ENCODE data around the gene JAML.

JAML gene

GRCh38 chr11:118226781-118227180 lies 2.0 kb upstream of the JAML start:
- H3K36me3 ChIP-seq = peaks cover 0 to 6% (median 0%) of the 10 kb centered on the region in 3 donors
- TF ChIP-seq, protein P1, sequence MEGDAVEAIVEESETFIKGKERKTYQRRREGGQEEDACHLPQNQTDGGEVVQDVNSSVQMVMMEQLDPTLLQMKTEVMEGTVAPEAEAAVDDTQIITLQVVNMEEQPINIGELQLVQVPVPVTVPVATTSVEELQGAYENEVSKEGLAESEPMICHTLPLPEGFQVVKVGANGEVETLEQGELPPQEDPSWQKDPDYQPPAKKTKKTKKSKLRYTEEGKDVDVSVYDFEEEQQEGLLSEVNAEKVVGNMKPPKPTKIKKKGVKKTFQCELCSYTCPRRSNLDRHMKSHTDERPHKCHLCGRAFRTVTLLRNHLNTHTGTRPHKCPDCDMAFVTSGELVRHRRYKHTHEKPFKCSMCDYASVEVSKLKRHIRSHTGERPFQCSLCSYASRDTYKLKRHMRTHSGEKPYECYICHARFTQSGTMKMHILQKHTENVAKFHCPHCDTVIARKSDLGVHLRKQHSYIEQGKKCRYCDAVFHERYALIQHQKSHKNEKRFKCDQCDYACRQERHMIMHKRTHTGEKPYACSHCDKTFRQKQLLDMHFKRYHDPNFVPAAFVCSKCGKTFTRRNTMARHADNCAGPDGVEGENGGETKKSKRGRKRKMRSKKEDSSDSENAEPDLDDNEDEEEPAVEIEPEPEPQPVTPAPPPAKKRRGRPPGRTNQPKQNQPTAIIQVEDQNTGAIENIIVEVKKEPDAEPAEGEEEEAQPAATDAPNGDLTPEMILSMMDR (IDR thresholded peaks at IDR 0.05) = no peak
- DNase-seq = no peak
- no peak overlapping the region for H3K27ac ChIP-seq
- no peak overlapping the region for H3K4me3 ChIP-seq
- no peaks in the 10 kb centered on the region for H3K4me1 ChIP-seq
- H3K27me3 ChIP-seq = peaks cover 0 to 4% of the 10 kb centered on the region in 2 donors
- intact Hi-C loops (cut with DNase I; ENCODE audit: low total_unique reads) = no loop called here
- H3K9me3 ChIP-seq = no peaks in the 10 kb centered on the region

DNA sequence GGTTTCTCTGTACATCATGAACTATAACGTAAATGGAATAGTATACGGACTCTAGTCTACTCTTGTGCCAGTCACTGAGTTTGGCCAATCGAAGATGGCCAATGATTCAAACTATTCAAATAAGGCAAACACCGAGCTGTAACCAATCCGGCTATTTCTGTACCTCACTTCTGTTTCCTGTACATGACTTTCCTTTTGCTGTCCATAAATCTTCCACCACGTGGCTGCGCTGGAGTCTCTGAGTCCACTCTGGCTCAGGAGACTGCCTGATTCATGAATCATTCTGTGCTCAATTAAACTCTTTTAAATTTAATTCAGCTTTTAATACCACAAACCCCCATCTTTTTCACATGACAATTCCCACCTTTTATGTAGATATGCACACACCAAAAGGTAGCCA lies 1.5 kb upstream of the JAML start:
- intact Hi-C loops (cut with DNase I; ENCODE audit: low total_unique reads) = no loop called here
- no peak overlapping the region for H3K4me3 ChIP-seq
- DNase-seq = peak in 1 of 2 donors; percentile 43
- no peak overlapping the region for H3K27ac ChIP-seq
- H3K9me3 ChIP-seq = no peaks in the 10 kb centered on the region
- H3K36me3 ChIP-seq = peaks cover 0 to 6% (median 0%) of the 10 kb centered on the region in 3 donors
- H3K4me1 ChIP-seq = no peaks in the 10 kb centered on the region
- TF ChIP-seq, protein P1 (IDR thresholded peaks at IDR 0.05) = no peak
- H3K27me3 ChIP-seq = peaks cover 0 to 4% of the 10 kb centered on the region in 2 donors

DNA sequence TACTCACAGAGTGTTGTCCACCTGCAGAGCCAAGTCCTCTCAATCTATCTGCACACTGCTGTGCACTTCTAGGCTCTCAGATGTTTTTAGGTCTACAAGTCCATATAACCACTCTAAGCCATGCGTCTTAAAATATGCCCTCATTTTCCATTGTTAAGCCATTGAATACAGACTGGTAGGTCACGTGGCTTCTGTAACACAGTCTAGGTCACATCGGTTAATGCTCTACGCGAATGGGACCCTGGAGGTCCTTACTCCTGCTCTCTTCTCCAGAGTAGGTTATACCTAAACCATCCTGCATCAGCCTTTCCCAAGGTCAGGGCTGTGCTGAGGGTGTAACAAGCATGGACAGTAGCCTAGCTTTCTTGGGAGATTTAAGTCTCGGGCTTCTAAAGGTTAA lies 819 bp downstream of the JAML start:
- Histone ChIP-seq H3K36me3 (peaks cover 0 to 6% (median 0%) of the 10 kb centered on the region in 3 donors), H3K27me3 (peaks cover 0 to 8% of the 10 kb centered on the region in 2 donors), H3K27ac (no peak overlapping the region), H3K9me3 (no peaks in the 10 kb centered on the region), H3K4me3 (peak overlapping the region in 1 of 2 donors; percentile 22), H3K4me1 (no peaks in the 10 kb centered on the region)
- intact Hi-C loops (cut with DNase I; ENCODE audit: low total_unique reads) = no loop called here
- TF ChIP-seq, protein P1 (IDR thresholded peaks at IDR 0.05) = no peak
- no peak for DNase-seq

DNA sequence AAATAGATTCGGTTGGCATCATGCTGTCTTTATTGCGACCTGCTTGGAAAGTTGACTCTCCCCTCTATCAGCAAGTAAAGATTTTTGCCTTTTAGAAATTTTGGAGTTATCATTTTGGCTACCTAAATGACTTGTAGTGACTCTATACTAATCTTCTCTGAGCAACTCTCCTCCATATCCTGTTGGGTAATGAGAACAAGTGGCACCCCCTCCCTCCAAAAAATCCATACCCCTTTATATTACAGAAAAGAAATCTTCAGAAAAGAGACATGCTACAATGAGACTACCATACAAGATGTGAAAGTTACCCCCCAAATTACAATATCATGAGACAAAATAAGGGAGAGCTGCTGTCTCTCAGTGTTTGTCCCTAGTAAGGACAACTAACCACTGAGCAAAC lies 1.2 kb downstream of the JAML start:
- no peaks in the 10 kb centered on the region for H3K4me1 ChIP-seq
- DNase-seq = no peak
- H3K27ac ChIP-seq = no peak overlapping the region
- TF ChIP-seq, protein P1 (IDR thresholded peaks at IDR 0.05) = no peak
- intact Hi-C loops (cut with DNase I; ENCODE audit: low total_unique reads) = no loop called here
- no peaks in the 10 kb centered on the region for H3K9me3 ChIP-seq
- peak overlapping the region in 1 of 2 donors; percentile 22 for H3K4me3 ChIP-seq
- H3K27me3 ChIP-seq = peaks cover 0 to 8% of the 10 kb centered on the region in 2 donors
- H3K36me3 ChIP-seq = peaks cover 0 to 6% (median 0%) of the 10 kb centered on the region in 3 donors

DNA sequence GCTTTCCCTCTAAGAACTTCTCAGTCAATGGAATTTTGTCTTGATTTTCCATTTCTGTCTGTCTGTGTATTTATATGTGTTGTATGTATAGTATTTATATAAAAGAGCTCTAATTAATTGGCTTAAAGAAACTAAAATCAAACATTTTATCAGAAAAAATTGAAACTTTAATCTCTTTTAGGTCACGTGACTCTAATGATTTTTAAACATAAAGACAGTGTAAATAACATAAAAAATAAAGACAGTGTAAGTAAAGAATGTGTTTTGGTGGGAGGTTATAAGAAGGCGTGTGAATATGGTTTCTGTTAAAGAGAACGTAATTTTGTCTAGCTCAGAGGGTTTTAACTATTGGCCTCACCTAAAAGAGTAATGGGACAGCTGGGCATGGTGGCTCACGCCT lies 2.4 kb downstream of the JAML start:
- no peak overlapping the region for H3K4me3 ChIP-seq
- H3K36me3 ChIP-seq = peaks cover 0 to 6% (median 0%) of the 10 kb centered on the region in 3 donors
- no peaks in the 10 kb centered on the region for H3K9me3 ChIP-seq
- TF ChIP-seq, protein P1 (IDR thresholded peaks at IDR 0.05) = no peak
- peaks cover 0 to 8% of the 10 kb centered on the region in 2 donors for H3K27me3 ChIP-seq
- intact Hi-C loops (cut with DNase I; ENCODE audit: low total_unique reads) = no loop called here
- no peaks in the 10 kb centered on the region for H3K4me1 ChIP-seq
- H3K27ac ChIP-seq = no peak overlapping the region
- no peak for DNase-seq

GRCh38 chr11:118221419-118221818 lies 3.4 kb downstream of the JAML start:
- Histone ChIP-seq H3K9me3 (no peaks in the 10 kb centered on the region), H3K4me3 (no peak overlapping the region), H3K27me3 (peaks cover 0 to 8% of the 10 kb centered on the region in 2 donors), H3K36me3 (no peaks in the 10 kb centered on the region), H3K27ac (no peak overlapping the region), H3K4me1 (no peaks in the 10 kb centered on the region)
- intact Hi-C loops (cut with DNase I; ENCODE audit: low total_unique reads) = no loop called here
- DNase-seq = no peak
- TF ChIP-seq, protein P1 (IDR thresholded peaks at IDR 0.05) = no peak
